Glomerular endothelial cell (primary cell): ENCODE data around the gene YJU2. TPM values are rescaled to one million over a fixed set of nuclear protein-coding genes. Genes with fewer than 3 reads are reported as not detected.
"Not testable (repeated sequence)": the region's sequence is repeated elsewhere in the genome, so short reads cannot be mapped to it uniquely, and the experiment has no call there.

Source experiments
- DNase-seq: peaks from one replicate; pipeline ENCODE4 v3.0.0-alpha.2; 2011; ENCODE audit warnings: low read depth, low spot score; ENCODE audit errors: extremely low read depth
- total RNA-seq: library from RNA; depleted of rRNA; stranded (reverse); fragments of >200 nt; gene quantifications from 2 replicates; pipeline ENCODE4 v1.2.3, GENCODE V29; 2015

Gene YJU2
- total RNA-seq, 1 donor from 2014 or later: 23.9 TPM

GRCh38 chr19:4227771-4228170 lies 19.1 kb upstream of the YJU2 start:
- no peak for DNase-seq

- no peak for DNase-seq
These were observed 18.1 kb upstream of the YJU2 start for GRCh38 chr19:4228765-4229178.

GRCh38 chr19:4229179-4229931 lies 17.5 kb upstream of the YJU2 start, which contains the start of gene EBI3:
EBI3 (plus strand) TSS chr19:4229523; CDS start chr19:4229551, 28 bp downstream.
- DNase-seq: no peak

GRCh38 chr19:4230237-4230636 lies 16.6 kb upstream of the YJU2 start:
- DNase-seq: not testable (repeated sequence)

GRCh38 chr19:4231521-4231920 lies 15.4 kb upstream of the YJU2 start:
- not testable (repeated sequence) for DNase-seq

- not testable (repeated sequence) for DNase-seq
These were observed 14.7 kb upstream of the YJU2 start for GRCh38 chr19:4232139-4232538.

GRCh38 chr19:4232614-4233281 lies 14.1 kb upstream of the YJU2 start:
- no peak for DNase-seq

- no peak for DNase-seq
These were observed 13.5 kb upstream of the YJU2 start for GRCh38 chr19:4233282-4233853.

- DNase-seq: no peak
These were observed 12.6 kb upstream of the YJU2 start for GRCh38 chr19:4234142-4234861.

- DNase-seq: no peak
These were observed 12.0 kb upstream of the YJU2 start for GRCh38 chr19:4234862-4235201.

- not testable (repeated sequence) for DNase-seq
These were observed 9.4 kb upstream of the YJU2 start for GRCh38 chr19:4237510-4237909.

GRCh38 chr19:4238831-4239230 lies 8.0 kb upstream of the YJU2 start:
- DNase-seq: no peak

GRCh38 chr19:4241824-4242430 lies 5.0 kb upstream of the YJU2 start:
- no peak for DNase-seq

GRCh38 chr19:4245938-4246337 lies 942 bp upstream of the YJU2 start:
- DNase-seq: not testable (repeated sequence)

- no peak for DNase-seq
These were observed 9.7 kb downstream of the YJU2 start for GRCh38 chr19:4256563-4256962.

GRCh38 chr19:4257025-4257424 lies 10.1 kb downstream of the YJU2 start:
- no peak for DNase-seq

- DNase-seq: no peak
These were observed 11.3 kb downstream of the YJU2 start for GRCh38 chr19:4258181-4258580.

GRCh38 chr19:4260613-4261191 lies 13.8 kb downstream of the YJU2 start:
- no peak for DNase-seq

- no peak for DNase-seq
These were observed 17.9 kb downstream of the YJU2 start for GRCh38 chr19:4264812-4265211.

GRCh38 chr19:4266253-4267000 lies 19.5 kb downstream of the YJU2 start:
- no peak for DNase-seq
